Suprapubic skin (tissue), 4 donors: Measurements from ENCODE around the gene ICA1. TPM values are rescaled to one million over a fixed set of nuclear protein-coding genes. Genes with fewer than 3 reads are reported as not detected.

ENCODE experiments used
- DNase-seq, 2 donors: peaks; one replicate each; pipeline ENCODE4 v3.0.0-alpha.2; 2019; ENCODE audit warnings: low spot score in 2 of 2
- H3K27ac ChIP-seq: fragments of 200-600 bp; sonication (generic); one replicate; pipeline ENCODE4 v1.5.1; 2019
- H3K27me3 ChIP-seq: fragments of 200-600 bp; sonication (generic); one replicate; pipeline ENCODE4 v1.5.1; 2019
- H3K36me3 ChIP-seq: fragments of 200-600 bp; sonication (generic); one replicate; pipeline ENCODE4 v1.5.1; 2019
- H3K4me1 ChIP-seq: fragments of 200-600 bp; sonication (generic); one replicate; pipeline ENCODE4 v1.5.1; 2019
- H3K4me3 ChIP-seq: fragments of 200-600 bp; sonication (generic); one replicate; pipeline ENCODE4 v1.5.1; 2019; ENCODE audit warnings: mild to moderate bottlenecking
- H3K9me3 ChIP-seq: fragments of 200-600 bp; sonication (generic); one replicate; pipeline ENCODE4 v1.5.1; 2019
- EP300 ChIP-seq: sonication (generic); formaldehyde crosslinking; IDR thresholded peaks from one replicate; pipeline ENCODE4 v1.6.1; 2017; ENCODE audit warnings: antibody characterized with exemption
- POLR2A ChIP-seq, 2 donors: fragments of 450-650 bp; IDR thresholded peaks; one replicate each; pipeline ENCODE4 v1.6.1; 2017; ENCODE audit warnings: antibody characterized with exemption in 2 of 2, mild to moderate bottlenecking in 2 of 2, moderate library complexity in 2 of 2
- POLR2AphosphoS5 ChIP-seq, 3 donors: sonication (generic); formaldehyde crosslinking; IDR thresholded peaks; one replicate each; pipeline ENCODE4 v1.6.1; 2017; ENCODE audit warnings: antibody characterized with exemption in 3 of 3
- WGBS: methylation state at CpG from one replicate; pipeline ENCODE4 v1.1.5; 2018; 5-methylcytosine and 5-hydroxymethylcytosine counted together
- total RNA-seq, 4 donors: library from RNA; depleted of rRNA; stranded (reverse); fragments of >200 nt; gene quantifications; one replicate each; pipeline ENCODE4 v1.1.0, GENCODE V29; 2016
- TF ChIP-seq, protein P1 (sequence below), 2 donors: fragments of 200-600 bp in 1 of 2; fragments of 450-650 bp in 1 of 2; sonication (generic) in 1 of 2; IDR thresholded peaks; one replicate each; pipeline ENCODE4 v1.5.1; 2016 to 2019; ENCODE audit warnings: antibody characterized with exemption in 2 of 2, mild to moderate bottlenecking in 1 of 2, moderate library complexity in 1 of 2

ICA1 gene
- total RNA-seq, 4 donors from 2014 or later: 22.3 to 140 (median 38.8) TPM

DNA sequence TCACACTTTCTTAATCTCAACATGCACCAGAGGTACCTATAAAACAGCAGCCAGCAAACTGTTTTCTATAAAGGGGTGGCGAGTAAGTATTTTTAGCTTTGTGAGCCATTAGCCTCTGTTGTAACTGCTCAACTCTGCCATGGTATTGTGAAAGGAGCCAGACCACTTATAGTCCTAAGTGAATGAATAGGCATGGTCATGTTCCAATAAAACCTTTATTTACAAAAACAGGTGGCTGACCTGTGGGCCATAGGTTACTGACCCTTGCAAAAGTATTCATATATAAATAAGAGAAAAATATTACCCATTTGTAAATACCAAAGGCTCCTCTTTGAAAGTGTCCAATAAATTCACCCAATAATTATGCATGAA is 50.3 kb downstream of the ICA1 start:
- TF ChIP-seq EP300: no peak
- TF ChIP-seq, protein P1, sequence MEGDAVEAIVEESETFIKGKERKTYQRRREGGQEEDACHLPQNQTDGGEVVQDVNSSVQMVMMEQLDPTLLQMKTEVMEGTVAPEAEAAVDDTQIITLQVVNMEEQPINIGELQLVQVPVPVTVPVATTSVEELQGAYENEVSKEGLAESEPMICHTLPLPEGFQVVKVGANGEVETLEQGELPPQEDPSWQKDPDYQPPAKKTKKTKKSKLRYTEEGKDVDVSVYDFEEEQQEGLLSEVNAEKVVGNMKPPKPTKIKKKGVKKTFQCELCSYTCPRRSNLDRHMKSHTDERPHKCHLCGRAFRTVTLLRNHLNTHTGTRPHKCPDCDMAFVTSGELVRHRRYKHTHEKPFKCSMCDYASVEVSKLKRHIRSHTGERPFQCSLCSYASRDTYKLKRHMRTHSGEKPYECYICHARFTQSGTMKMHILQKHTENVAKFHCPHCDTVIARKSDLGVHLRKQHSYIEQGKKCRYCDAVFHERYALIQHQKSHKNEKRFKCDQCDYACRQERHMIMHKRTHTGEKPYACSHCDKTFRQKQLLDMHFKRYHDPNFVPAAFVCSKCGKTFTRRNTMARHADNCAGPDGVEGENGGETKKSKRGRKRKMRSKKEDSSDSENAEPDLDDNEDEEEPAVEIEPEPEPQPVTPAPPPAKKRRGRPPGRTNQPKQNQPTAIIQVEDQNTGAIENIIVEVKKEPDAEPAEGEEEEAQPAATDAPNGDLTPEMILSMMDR (IDR thresholded peaks at IDR 0.05): no peak
- no peak for TF ChIP-seq POLR2AphosphoS5 (IDR thresholded peaks at IDR 0.05)
- TF ChIP-seq POLR2A (IDR thresholded peaks at IDR 0.05): no peak
- Histone ChIP-seq H3K9me3 (no peaks in the 10 kb centered on the region), H3K27ac (no peak overlapping the region), H3K27me3 (no peaks in the 10 kb centered on the region), H3K36me3 (no peaks in the 10 kb centered on the region), H3K4me3 (no peak overlapping the region), H3K4me1 (peaks cover 3% of the 10 kb centered on the region)
- 91% methylated on average over 1 of the region's 1 CpG for WGBS
- no peak for DNase-seq

DNA sequence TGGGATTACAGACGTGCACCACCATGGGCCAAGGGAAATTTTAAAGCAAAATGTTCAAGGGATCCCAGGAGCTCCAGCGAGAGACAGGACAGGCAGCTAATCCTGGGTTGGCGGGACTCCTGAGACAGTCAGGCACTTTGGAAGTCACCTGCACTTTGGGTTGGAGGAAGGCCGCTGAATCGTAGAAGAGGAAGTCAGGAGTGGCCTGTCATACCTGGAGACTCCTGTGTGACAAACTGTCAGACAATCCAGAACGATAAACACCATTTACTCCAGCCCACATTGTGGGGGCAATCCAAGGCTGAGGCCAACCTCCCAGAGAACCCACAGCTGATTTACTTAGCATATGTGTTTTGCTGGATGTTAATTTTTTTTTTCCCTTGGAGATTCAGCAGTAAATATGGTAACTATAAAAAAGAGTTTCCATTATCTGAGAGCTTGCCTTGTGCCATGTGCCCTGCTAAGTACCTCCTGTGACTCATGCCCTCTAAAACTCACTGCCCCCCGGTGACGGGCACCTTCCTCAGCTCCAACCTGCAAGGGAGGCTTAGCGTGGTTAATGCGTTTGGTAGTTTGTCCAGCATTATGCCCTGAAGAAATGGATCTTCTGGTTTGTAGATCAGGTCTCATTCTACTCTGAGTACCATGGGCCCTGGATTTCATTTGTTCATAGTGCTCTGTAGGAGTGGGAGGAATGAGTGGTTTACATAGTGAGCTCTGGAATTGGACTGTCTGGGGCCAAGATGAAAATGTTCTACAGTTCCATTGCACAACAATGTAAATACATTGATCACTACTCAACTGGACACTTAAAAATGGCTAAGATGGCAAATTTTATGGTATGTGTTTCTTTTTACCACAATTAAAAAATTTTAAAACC is 50.9 kb downstream of the ICA1 start:
- TF ChIP-seq, protein P1 (IDR thresholded peaks at IDR 0.05): no peak
- 91% methylated on average over 10 of the region's 10 CpGs for WGBS

DNA sequence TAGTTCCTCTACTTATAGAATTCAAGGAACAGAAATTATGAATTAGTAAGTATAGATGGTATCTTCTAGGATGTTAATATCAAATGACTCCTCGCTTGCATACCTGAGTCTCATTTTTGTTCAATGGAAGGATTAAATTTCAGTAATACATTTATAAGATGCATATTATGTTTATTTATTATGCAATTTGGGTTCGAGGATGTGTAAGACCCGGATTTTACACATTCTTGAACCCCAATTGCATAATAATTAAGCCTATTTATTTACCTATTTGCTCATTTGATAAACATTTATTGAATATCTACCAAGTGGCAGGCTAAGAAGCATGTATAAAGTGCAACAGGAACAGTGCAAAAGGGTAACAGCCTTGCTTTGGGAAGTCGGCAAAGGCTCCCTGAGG is 52.6 kb downstream of the ICA1 start:
- peaks cover 7% of the 10 kb centered on the region for H3K4me1 ChIP-seq
- no peaks in the 10 kb centered on the region for H3K27me3 ChIP-seq
- no peaks in the 10 kb centered on the region for H3K9me3 ChIP-seq
- no peaks in the 10 kb centered on the region for H3K36me3 ChIP-seq
- TF ChIP-seq POLR2A (IDR thresholded peaks at IDR 0.05): no peak
- TF ChIP-seq EP300: no peak
- TF ChIP-seq POLR2AphosphoS5 (IDR thresholded peaks at IDR 0.05): no peak
- no peak overlapping the region for H3K27ac ChIP-seq
- 85% methylated on average over 4 of the region's 4 CpGs for WGBS
- no peak for DNase-seq
- no peak overlapping the region for H3K4me3 ChIP-seq

More for the DNA sequence above, 50.9 kb downstream of the ICA1 start:
- no peaks in the 10 kb centered on the region for H3K9me3 ChIP-seq
- no peaks in the 10 kb centered on the region for H3K27me3 ChIP-seq
- H3K4me1 ChIP-seq: peaks cover 3% of the 10 kb centered on the region
- no peak for DNase-seq
- H3K27ac ChIP-seq: no peak overlapping the region
- no peak overlapping the region for H3K4me3 ChIP-seq
- H3K36me3 ChIP-seq: no peaks in the 10 kb centered on the region

DNA sequence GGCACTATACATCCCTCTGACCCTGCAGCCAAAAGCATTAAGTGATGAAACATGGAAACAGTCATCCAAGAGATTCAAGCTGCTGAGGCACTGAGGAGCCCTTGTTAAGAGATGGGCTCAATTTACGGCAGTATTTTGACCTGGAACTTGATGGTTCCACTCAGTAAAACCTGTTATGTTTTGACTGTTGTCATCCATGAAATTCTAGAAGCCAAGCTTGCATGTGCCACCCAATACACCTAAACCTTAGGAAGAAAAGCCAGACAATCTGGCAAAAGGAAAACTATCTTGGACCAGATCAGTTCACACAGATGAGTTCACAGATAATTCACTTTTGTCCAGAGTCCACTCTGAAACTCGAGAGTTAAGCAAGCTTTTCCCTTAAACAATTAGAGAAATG is 53.2 kb downstream of the ICA1 start:
- no peaks in the 10 kb centered on the region for H3K27me3 ChIP-seq
- WGBS: 77% methylated on average over 2 of the region's 2 CpGs
- TF ChIP-seq POLR2AphosphoS5 (IDR thresholded peaks at IDR 0.05) (no peak), POLR2A (IDR thresholded peaks at IDR 0.05) (no peak), EP300 (no peak)
- TF ChIP-seq, protein P1 (IDR thresholded peaks at IDR 0.05): no peak
- H3K4me3 ChIP-seq: no peak overlapping the region
- H3K4me1 ChIP-seq: peaks cover 7% of the 10 kb centered on the region
- no peak for DNase-seq
- no peaks in the 10 kb centered on the region for H3K36me3 ChIP-seq
- H3K9me3 ChIP-seq: no peaks in the 10 kb centered on the region
- no peak overlapping the region for H3K27ac ChIP-seq

DNA sequence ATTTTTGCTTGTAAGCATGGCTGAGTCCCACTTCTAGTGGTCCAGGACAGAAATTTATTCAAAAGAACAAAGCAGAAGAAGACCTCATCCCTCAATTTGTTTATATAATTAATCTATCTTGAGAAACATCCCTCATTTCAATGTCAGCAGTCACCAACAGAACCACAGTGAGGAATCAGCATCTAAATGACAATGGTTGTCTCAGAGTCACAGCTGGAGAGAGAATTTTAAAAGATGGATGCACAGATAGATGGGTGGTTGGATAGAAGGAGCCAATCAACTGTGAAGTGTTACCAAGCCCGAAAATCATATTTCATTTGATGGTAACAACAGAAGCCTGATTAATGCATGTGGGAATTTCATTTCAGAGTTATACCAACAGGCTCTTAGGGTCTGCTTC is 55.0 kb downstream of the ICA1 start:
- TF ChIP-seq POLR2AphosphoS5 (IDR thresholded peaks at IDR 0.05): no peak
- no peak for TF ChIP-seq POLR2A (IDR thresholded peaks at IDR 0.05)
- TF ChIP-seq, protein P1 (IDR thresholded peaks at IDR 0.05): no peak
- TF ChIP-seq EP300: no peak
- Histone ChIP-seq H3K9me3 (no peaks in the 10 kb centered on the region), H3K27ac (no peak overlapping the region), H3K4me3 (no peak overlapping the region), H3K36me3 (no peaks in the 10 kb centered on the region), H3K4me1 (peaks cover 5% of the 10 kb centered on the region), H3K27me3 (no peaks in the 10 kb centered on the region)
- 96% methylated on average over 1 of the region's 1 CpG for WGBS
- no peak for DNase-seq
